ENCODE results near the gene GBE1. TPM values are rescaled to one million over a fixed set of nuclear protein-coding genes. Genes with fewer than 3 reads are reported as not detected.

Gene GBE1
- total RNA-seq (1 to 10 TPM; 8.1 to 9.2 (median 8.7) TPM), total RNA-seq (8.5 to 38.9 (median 18.4) reads per million in 29 experiments)
- total RNA-seq (2013), result 11.4 TPM

DNA sequence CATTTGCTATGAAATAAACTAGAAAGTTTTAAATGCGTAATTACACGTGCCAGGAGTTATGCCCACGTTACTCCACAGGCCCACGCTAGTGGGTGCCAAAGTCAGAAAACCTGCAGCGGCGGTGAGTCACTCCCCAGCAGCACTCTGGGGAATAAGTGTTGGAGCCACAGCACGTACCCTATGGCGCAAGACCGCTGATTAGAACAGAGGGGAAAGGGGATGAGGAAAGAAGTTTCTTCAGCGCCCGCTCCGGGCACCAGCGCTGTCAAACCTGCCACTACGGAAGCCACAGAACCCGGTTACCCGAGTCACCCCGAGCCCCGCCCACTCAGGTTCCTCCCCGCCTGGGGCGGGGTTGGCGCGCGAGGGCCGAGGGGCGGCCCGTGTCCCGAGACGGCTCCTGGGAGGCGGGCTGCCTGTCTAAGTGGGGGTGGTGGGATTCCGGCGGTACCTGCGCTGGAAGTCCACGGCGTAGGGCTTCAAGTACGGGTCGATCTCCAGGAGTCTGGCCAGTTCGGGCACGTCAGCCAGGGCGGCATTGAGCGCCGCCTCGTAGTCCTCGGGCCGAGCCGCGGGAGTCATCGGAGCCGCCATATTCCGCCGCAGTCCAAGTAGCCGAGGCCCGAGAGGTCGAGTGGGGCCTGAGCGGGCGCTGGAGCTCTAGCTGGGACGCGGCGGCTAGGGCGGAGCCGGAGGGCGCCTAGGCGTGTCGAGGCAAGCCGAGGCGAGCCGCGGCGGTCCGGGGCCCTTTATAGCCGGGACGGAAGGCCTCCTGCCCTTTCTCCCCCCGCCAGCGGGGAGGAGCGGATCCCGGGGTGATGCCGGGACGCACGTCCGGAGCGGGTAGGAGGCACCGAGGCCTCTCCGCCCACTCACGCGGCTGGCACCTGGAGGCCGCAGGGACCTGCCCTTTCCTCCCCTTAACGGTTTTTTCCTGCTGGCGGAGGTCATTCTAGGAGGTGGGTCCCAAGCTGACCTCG lies at the start of gene GBE1:
TSS of gene GBE1 (minus strand) at position 722 of the 980 bp plus-strand sequence. CDS start at position 594, 128 bp downstream.
- Histone ChIP-seq H3K27ac (ENCODE audit: low read length) (peak within 1 kb of the TSS; percentile 95), H3K9me3 (no peaks in the 10 kb centered on the region), H3K4me3 (ENCODE audit: control insufficient read depth in 1 of 2, extremely low read depth in 1 of 2, low read length in 1 of 2) (peak within 1 kb of the TSS; percentile 70 to 82), H3K4me1 (ENCODE audit: control insufficient read depth in 1 of 2, extremely low read depth in 1 of 2, insufficient read depth in 2 of 2, low read length in 2 of 2) (peaks cover 3 to 12% of the 10 kb centered on the region in 2 experiments), H3K27me3 (replicated peaks in 1 of 2; ENCODE audit: control insufficient read depth in 2 of 2, extremely low read depth in 1 of 2, insufficient read depth in 2 of 2, low read length in 1 of 2) (no peaks in the 10 kb centered on the region), H3K36me3 (ENCODE audit: control insufficient read depth in 2 of 2, extremely low read depth in 1 of 2, insufficient read depth in 1 of 2, low read length in 1 of 2) (no peaks in the 10 kb centered on the region)
- H3K9me3 Mint-ChIP-seq, result no peaks in the 10 kb centered on the region
- POLR2A ChIA-PET, result interaction anchor here in 1 of 2 donors (0.5 kb wide), 1 partner anchor 21 kb away, joined by 4 read pairs; no protein-coding TSS in a partner anchor
- peak within 1 kb of the TSS; percentile 90 to 95 (median 94) for H3K4me3 Mint-ChIP-seq
- peak; percentile 78 to 92 (median 85) for DNase-seq
- ATAC-seq (replicated peaks in 1 of 4), result peak; percentile 86 to 91 (median 87)
- H3K36me3 Mint-ChIP-seq, result peaks cover 22% of the 10 kb centered on the region
- H3K4me1 Mint-ChIP-seq, result peaks cover 21 to 27% (median 25%) of the 10 kb centered on the region in 3 donors
- H3K27ac Mint-ChIP-seq, result peak within 1 kb of the TSS; percentile 98 to 99
- no peaks in the 10 kb centered on the region for H3K27me3 Mint-ChIP-seq
- CTCF ChIA-PET, result interaction anchor here in 1 of 2 donors (1.0 kb wide), 1 partner anchor 8 kb away, joined by 4 read pairs; no protein-coding TSS in a partner anchor
- WGBS (ENCODE audit: insufficient coverage), result under 1% methylated on average over 73 of the region's 88 CpGs

- no peaks in the 10 kb centered on the region for H3K36me3 ChIP-seq (ENCODE audit: control insufficient read depth in 2 of 2, extremely low read depth in 1 of 2, insufficient read depth in 1 of 2, low read length in 1 of 2)
- no peak overlapping the region for H3K4me3 ChIP-seq (ENCODE audit: control insufficient read depth in 1 of 2, extremely low read depth in 1 of 2, low read length in 1 of 2)
- no peaks in the 10 kb centered on the region for H3K27me3 ChIP-seq (replicated peaks in 1 of 2; ENCODE audit: control insufficient read depth in 2 of 2, extremely low read depth in 1 of 2, insufficient read depth in 2 of 2, low read length in 1 of 2)
- CTCF ChIA-PET, result no interaction called here
- no peak overlapping the region for H3K27ac ChIP-seq (ENCODE audit: low read length)
- no peaks in the 10 kb centered on the region for H3K4me1 ChIP-seq (ENCODE audit: control insufficient read depth in 1 of 2, extremely low read depth in 1 of 2, insufficient read depth in 2 of 2, low read length in 2 of 2)
- Mint-ChIP-seq H3K36me3 (no peaks in the 10 kb centered on the region), H3K9me3 (no peaks in the 10 kb centered on the region), H3K27ac (no peak overlapping the region), H3K4me3 (no peak overlapping the region), H3K27me3 (peaks cover 1 to 4% of the 10 kb centered on the region in 2 donors), H3K4me1 (no peaks in the 10 kb centered on the region)
- no CpG with 5 or more reads among the region's 2 CpGs for WGBS (ENCODE audit: insufficient coverage)
- no peak for DNase-seq
- H3K9me3 ChIP-seq, result no peaks in the 10 kb centered on the region
- POLR2A ChIA-PET, result no interaction called here
- no peak for ATAC-seq (replicated peaks in 1 of 4)
Observed at GRCh38 chr3:81808900-81809299, 47.5 kb upstream of the GBE1 start.

DNA sequence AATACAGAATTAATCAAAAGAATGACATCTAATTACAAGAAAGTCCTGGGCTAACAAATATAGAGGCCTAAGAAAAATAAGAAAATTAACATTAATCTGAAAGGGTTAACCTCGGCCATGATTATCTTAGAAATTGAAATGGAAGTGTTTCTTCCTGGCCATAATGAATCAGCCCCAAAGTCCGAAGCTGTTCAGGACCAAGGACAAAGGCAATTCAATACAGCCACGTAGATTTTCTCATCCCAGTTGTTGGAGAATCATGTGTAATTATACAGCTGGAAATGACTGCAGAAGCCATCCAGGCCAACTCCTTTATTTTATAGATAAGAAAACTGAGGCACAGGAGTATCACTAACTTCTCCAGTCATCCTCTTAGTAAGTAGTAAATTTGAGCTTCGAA lies 38.0 kb upstream of the GBE1 start:
- H3K36me3 ChIP-seq (ENCODE audit: control insufficient read depth in 2 of 2, extremely low read depth in 1 of 2, insufficient read depth in 1 of 2, low read length in 1 of 2), result no peaks in the 10 kb centered on the region
- H3K4me3 ChIP-seq (ENCODE audit: control insufficient read depth in 1 of 2, extremely low read depth in 1 of 2, low read length in 1 of 2), result no peak overlapping the region
- ChIA-PET POLR2A (no interaction called here), CTCF (no interaction called here)
- Mint-ChIP-seq H3K4me1 (no peaks in the 10 kb centered on the region), H3K27me3 (peaks cover 0 to 2% of the 10 kb centered on the region in 2 donors), H3K27ac (no peak overlapping the region), H3K9me3 (no peaks in the 10 kb centered on the region), H3K36me3 (no peaks in the 10 kb centered on the region), H3K4me3 (no peak overlapping the region)
- H3K27ac ChIP-seq (ENCODE audit: low read length), result no peak overlapping the region
- no peak for ATAC-seq (replicated peaks in 1 of 4)
- no peaks in the 10 kb centered on the region for H3K9me3 ChIP-seq
- peaks cover 0 to 2% of the 10 kb centered on the region in 2 experiments for H3K27me3 ChIP-seq (replicated peaks in 1 of 2; ENCODE audit: control insufficient read depth in 2 of 2, extremely low read depth in 1 of 2, insufficient read depth in 2 of 2, low read length in 1 of 2)
- H3K4me1 ChIP-seq (ENCODE audit: control insufficient read depth in 1 of 2, extremely low read depth in 1 of 2, insufficient read depth in 2 of 2, low read length in 2 of 2), result no peaks in the 10 kb centered on the region
- no peak for DNase-seq
- no CpG with 5 or more reads among the region's 4 CpGs for WGBS (ENCODE audit: insufficient coverage)

- no peaks in the 10 kb centered on the region for H3K4me1 ChIP-seq (ENCODE audit: control insufficient read depth in 1 of 2, extremely low read depth in 1 of 2, insufficient read depth in 2 of 2, low read length in 2 of 2)
- H3K9me3 Mint-ChIP-seq, result no peaks in the 10 kb centered on the region
- H3K36me3 Mint-ChIP-seq, result no peaks in the 10 kb centered on the region
- CTCF ChIA-PET, result no interaction called here
- no peak overlapping the region for H3K4me3 ChIP-seq (ENCODE audit: control insufficient read depth in 1 of 2, extremely low read depth in 1 of 2, low read length in 1 of 2)
- no peak overlapping the region for H3K27ac ChIP-seq (ENCODE audit: low read length)
- DNase-seq, result no peak
- no peak for ATAC-seq (replicated peaks in 1 of 4)
- H3K27me3 Mint-ChIP-seq, result peaks cover 0 to 2% of the 10 kb centered on the region in 2 donors
- no peaks in the 10 kb centered on the region for H3K4me1 Mint-ChIP-seq
- no peaks in the 10 kb centered on the region for H3K36me3 ChIP-seq (ENCODE audit: control insufficient read depth in 2 of 2, extremely low read depth in 1 of 2, insufficient read depth in 1 of 2, low read length in 1 of 2)
- no peak overlapping the region for H3K4me3 Mint-ChIP-seq
- no peaks in the 10 kb centered on the region for H3K9me3 ChIP-seq
- peaks cover 0 to 3% of the 10 kb centered on the region in 2 experiments for H3K27me3 ChIP-seq (replicated peaks in 1 of 2; ENCODE audit: control insufficient read depth in 2 of 2, extremely low read depth in 1 of 2, insufficient read depth in 2 of 2, low read length in 1 of 2)
- POLR2A ChIA-PET, result no interaction called here
- no peak overlapping the region for H3K27ac Mint-ChIP-seq
Observed at GRCh38 chr3:81793410-81793809, 32.0 kb upstream of the GBE1 start.

DNA sequence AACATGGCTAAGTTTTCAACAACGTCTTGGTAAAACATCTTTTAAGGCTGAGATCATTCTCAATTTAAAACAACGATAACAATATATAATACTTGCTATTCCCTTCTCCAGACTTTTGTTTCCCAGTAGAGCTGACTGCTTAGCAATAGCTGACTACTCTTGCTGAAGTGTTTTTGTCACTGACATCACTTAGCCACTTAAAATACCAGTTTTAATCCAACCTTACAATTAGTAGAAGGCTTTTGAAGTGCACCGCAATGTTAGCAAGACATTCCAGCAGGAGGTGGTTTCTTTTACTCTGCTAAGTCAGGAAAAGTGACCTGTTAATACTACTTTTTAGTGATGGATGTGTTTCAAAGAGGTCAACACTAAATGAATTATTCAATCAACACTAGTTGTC lies 28.7 kb upstream of the GBE1 start:
- no peak overlapping the region for H3K4me3 ChIP-seq (ENCODE audit: control insufficient read depth in 1 of 2, extremely low read depth in 1 of 2, low read length in 1 of 2)
- ChIA-PET CTCF (no interaction called here), POLR2A (no interaction called here)
- H3K9me3 ChIP-seq, result no peaks in the 10 kb centered on the region
- Mint-ChIP-seq H3K4me3 (no peak overlapping the region), H3K4me1 (no peaks in the 10 kb centered on the region), H3K27me3 (peaks cover 0 to 2% of the 10 kb centered on the region in 2 donors), H3K36me3 (no peaks in the 10 kb centered on the region), H3K27ac (no peak overlapping the region), H3K9me3 (no peaks in the 10 kb centered on the region)
- no peaks in the 10 kb centered on the region for H3K4me1 ChIP-seq (ENCODE audit: control insufficient read depth in 1 of 2, extremely low read depth in 1 of 2, insufficient read depth in 2 of 2, low read length in 2 of 2)
- DNase-seq, result no peak
- no peak overlapping the region for H3K27ac ChIP-seq (ENCODE audit: low read length)
- H3K36me3 ChIP-seq (ENCODE audit: control insufficient read depth in 2 of 2, extremely low read depth in 1 of 2, insufficient read depth in 1 of 2, low read length in 1 of 2), result no peaks in the 10 kb centered on the region
- 60% methylated on average over 2 of the region's 3 CpGs for WGBS (ENCODE audit: insufficient coverage)
- ATAC-seq (replicated peaks in 1 of 4), result no peak
- H3K27me3 ChIP-seq (replicated peaks in 1 of 2; ENCODE audit: control insufficient read depth in 2 of 2, extremely low read depth in 1 of 2, insufficient read depth in 2 of 2, low read length in 1 of 2), result peaks cover 0 to 3% of the 10 kb centered on the region in 2 experiments

GRCh38 chr3:81789691-81790090 lies 28.2 kb upstream of the GBE1 start:
- no peaks in the 10 kb centered on the region for H3K4me1 Mint-ChIP-seq
- Histone ChIP-seq H3K36me3 (ENCODE audit: control insufficient read depth in 2 of 2, extremely low read depth in 1 of 2, insufficient read depth in 1 of 2, low read length in 1 of 2) (no peaks in the 10 kb centered on the region), H3K9me3 (no peaks in the 10 kb centered on the region), H3K27me3 (replicated peaks in 1 of 2; ENCODE audit: control insufficient read depth in 2 of 2, extremely low read depth in 1 of 2, insufficient read depth in 2 of 2, low read length in 1 of 2) (peaks cover 0 to 3% of the 10 kb centered on the region in 2 experiments), H3K27ac (ENCODE audit: low read length) (no peak overlapping the region), H3K4me3 (ENCODE audit: control insufficient read depth in 1 of 2, extremely low read depth in 1 of 2, low read length in 1 of 2) (no peak overlapping the region), H3K4me1 (ENCODE audit: control insufficient read depth in 1 of 2, extremely low read depth in 1 of 2, insufficient read depth in 2 of 2, low read length in 2 of 2) (no peaks in the 10 kb centered on the region)
- ChIA-PET CTCF (no interaction called here), POLR2A (no interaction called here)
- H3K27me3 Mint-ChIP-seq, result peaks cover 0 to 2% of the 10 kb centered on the region in 2 donors
- H3K9me3 Mint-ChIP-seq, result no peaks in the 10 kb centered on the region
- H3K36me3 Mint-ChIP-seq, result no peaks in the 10 kb centered on the region
- DNase-seq (no peak), ATAC-seq (replicated peaks in 1 of 4) (no peak)
- H3K4me3 Mint-ChIP-seq, result no peak overlapping the region
- H3K27ac Mint-ChIP-seq, result no peak overlapping the region
